Measurements from ENCODE around the gene SH3TC1.

DNA sequence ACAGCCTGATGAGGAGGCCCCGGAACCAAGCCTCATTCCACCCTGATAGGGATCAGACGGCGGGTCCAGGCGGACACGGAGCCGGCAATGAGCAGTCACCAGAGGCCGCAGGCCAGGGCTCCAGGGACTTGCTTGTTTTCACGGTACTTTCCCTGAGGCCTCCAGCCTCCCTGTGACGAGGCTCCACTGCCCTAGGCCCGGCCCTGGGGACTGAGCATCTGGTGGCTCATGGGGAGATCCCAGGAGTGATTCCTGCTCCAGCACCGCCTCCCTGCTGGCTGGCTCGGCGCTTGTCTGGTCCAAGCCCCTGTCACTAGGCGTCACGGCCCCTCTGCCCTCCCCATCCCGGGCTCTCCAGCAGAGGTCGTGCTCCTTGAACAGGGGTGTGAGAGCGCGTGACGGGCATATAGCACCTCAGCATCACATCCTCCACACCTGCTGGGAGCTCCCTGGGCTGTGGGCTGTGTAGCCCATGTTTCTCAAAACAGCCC is 84.6 kb downstream of the SH3TC1 start:
- TF ChIP-seq, protein P1, sequence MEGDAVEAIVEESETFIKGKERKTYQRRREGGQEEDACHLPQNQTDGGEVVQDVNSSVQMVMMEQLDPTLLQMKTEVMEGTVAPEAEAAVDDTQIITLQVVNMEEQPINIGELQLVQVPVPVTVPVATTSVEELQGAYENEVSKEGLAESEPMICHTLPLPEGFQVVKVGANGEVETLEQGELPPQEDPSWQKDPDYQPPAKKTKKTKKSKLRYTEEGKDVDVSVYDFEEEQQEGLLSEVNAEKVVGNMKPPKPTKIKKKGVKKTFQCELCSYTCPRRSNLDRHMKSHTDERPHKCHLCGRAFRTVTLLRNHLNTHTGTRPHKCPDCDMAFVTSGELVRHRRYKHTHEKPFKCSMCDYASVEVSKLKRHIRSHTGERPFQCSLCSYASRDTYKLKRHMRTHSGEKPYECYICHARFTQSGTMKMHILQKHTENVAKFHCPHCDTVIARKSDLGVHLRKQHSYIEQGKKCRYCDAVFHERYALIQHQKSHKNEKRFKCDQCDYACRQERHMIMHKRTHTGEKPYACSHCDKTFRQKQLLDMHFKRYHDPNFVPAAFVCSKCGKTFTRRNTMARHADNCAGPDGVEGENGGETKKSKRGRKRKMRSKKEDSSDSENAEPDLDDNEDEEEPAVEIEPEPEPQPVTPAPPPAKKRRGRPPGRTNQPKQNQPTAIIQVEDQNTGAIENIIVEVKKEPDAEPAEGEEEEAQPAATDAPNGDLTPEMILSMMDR (IDR thresholded peaks at IDR 0.05; ENCODE audit: low read length), result peak; percentile 45
- no peak for TF ChIP-seq EZH2 (IDR thresholded peaks at IDR 0.05; ENCODE audit: borderline replicate concordance, low read length)
